HG03439 (cell line): ENCODE results near the gene CCSER2.
"Not testable (repeated sequence)": the region's sequence is repeated elsewhere in the genome, so short reads cannot be mapped to it uniquely, and the experiment has no call there.

Source experiments
- ATAC-seq: cut with Tn5 transposase; IDR thresholded peaks from one replicate; pipeline ENCODE4 v1.9.1; 2021; ENCODE audit warnings: mild to moderate bottlenecking, moderate library complexity; ENCODE audit not compliant: unreplicated experiment

Gene CCSER2

DNA sequence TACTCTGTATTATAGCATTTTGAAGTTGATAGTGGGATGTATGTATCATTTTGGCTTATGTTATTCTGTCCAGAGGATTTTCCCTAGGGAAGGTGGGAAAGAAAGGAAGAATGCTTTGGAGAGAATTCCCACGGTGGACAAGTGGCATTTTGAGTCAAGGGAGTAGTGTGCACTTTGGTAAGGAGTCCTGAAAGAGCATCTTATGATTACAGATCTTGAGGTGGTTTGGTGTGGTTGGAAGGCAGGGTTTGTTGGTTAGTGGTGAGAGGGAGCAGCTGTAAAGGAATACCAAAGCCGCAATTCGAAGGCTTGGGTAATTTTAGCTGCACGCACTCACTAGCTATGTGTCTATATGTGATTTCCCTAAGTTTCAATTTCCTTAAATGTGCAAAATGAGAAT, 16.1 kb downstream of the CCSER2 start:
- ATAC-seq = no peak

DNA sequence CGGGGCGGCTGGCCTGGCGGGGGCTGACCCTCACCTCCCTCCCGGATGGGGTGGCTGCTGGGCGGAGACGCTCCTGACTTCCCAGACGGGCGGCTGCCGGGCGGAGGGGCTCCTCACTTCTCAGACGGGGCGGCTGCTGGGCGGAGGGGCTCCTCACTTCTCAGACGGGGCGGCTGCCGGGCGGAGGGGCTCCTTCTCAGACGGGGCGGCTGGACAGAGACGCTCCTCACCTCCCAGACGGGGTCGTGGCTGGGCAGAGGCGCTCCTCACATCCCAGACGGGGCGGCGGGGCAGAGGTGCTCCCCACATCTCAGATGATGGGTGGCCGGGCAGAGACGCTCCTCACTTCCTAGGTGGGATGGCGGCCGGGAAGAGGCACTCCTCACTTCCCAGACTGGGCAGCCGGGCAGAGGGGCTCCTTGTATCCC, 19.2 kb downstream of the CCSER2 start:
- ATAC-seq = not testable (repeated sequence)

DNA sequence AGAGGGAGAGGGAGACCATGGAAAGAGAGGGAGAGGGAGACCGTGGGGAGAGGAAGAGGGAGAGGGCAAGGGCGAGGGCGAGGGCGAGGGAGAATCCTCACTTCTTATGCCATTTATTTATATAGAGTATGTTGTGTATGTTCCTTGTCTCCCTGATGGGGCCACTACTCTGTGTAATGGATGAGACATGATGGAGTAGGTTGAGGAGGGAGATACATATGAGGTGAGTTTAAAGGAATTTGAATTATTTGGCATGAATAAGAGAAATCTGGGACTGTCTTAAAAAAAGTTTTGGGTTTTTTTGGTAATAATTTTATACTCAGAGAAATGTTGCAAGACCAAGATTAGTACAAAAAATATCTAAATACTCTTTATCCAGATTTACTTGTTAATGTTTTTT, 20.1 kb downstream of the CCSER2 start:
- no peak for ATAC-seq

DNA sequence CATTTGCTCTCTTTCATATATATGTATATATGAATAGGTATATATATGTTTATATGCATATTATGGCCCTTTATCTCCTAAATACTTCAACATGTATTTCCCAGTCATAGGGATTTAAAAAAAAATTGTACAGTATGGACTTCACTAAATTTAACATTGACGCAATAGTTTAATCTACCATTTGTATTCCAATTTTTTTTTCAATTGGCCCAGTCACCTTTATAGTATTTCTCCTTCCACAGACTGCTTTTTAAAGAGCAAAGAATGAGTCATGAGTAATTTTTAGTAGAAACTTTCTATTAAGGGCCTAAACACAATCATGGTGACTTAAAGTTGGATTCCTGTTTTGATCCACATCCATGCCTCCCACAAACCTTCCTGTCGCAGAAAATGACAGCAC, 20.5 kb downstream of the CCSER2 start:
- ATAC-seq = no peak

DNA sequence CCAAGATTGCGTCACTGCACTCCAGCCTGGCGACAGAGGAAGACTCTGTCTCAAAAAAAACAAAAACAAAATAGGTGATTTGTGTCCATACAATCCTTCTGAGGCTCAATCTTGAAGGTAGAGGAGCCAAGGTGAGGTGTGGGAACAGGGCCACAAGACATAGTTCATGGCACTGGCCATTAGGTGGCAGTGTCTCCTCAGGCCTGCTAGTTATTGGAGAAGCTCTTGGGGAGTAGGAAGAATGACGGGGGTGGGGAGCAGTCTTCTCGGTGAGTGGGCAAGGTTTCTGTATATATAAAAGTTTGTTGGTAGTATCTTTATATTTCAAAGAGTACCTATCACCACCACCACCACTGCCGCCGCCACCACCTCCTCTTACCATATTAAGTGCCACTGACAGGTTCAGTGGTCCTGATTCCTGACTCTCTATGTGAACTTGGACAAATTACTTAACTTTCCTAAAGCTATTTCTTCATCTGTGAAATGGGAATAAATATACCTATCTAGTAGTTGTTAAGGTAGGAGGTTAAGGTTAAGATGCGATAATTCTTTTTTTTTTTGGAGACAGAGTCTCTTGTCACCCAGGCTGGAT, 24.0 kb downstream of the CCSER2 start:
- ATAC-seq = peak; percentile 96

DNA sequence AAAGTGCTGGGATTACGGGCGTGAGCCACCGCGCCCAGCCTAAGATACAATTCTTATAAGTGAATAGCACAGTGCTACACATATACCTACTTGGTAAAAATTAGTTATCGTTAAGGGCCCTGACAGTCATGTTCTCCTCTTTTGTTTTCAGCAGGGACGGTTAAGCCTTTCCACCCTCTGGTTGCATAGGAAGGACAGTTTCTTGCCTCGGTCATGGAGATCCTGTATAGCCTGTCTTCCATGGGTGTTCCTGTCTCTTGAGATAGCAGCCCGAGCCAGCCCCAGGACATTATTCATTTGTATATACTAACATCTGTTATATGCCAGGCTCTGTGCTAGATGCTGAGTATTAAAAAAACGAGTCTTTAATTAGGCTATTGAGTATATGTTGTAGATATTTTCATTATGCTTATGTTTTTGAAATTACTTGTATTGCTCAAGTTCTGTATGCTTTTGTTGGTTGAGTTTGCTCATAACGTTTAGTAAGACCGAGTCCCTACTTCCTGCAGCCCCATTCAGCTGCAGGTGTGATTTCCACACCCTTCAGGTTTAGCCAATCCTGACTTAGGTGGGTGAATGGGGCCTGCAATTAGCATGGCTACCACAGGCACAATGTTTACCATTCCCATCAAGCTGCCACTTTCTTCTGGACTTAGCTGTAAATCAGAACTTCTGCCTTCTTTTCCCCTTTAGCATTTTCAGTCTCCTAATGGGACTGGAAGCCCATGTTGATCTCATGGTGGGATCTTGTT, 24.8 kb downstream of the CCSER2 start:
- no peak for ATAC-seq

DNA sequence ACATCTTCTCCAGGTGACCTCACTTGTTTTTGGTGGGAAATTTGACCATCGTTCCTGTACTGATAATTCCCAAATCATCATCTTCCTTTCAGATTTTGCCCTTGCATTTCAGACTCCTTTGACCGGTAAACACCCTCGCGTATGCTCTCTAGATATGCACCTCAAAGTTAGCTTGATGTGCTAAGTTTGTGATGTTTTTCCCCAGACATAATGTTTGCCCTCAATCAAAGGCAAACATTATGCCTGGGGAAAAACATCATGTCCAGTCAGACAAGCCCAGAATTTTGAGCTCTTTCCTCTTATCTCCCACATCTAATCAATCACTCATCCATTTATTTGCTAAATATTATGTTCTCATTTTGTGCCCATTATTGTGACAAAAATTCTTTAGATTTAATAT, 26.2 kb downstream of the CCSER2 start:
- ATAC-seq = no peak

DNA sequence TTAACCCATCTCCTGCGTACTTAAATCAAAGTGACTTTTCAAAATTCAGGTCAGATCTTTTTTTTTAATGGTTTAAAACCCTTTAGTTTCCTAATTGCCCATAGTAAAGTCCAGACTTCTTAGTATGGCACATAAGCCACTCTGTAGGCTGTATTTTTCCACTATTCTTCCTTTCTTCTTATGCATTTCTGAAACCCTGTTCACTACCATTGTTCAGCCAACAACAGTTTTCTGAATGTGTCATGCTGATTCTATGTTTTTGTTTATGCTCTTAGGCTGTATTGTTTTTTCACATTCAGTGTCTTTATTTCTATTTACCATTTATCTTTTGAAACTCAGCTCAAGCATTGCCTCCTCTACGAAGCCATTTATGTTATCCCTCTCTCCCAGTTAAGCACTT, 26.7 kb downstream of the CCSER2 start:
- no peak for ATAC-seq

DNA sequence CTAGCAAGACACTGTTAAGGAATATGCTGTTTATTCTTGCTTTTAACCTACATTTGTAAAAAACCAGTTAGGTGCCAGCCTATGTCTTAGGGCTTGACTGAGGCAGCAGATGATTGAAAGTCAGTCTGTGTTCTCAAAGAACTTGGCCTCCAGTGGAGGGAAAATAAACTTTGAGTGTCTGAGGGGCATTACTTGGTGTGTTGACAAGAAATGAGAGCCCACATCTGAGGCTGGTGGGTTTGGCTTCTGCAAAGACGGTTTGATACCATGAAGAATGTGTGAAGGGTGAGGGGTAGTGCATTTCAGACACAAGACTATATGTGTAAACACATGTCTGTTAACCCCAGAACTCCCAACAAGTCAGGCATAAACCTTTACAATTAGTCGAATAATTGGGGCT, 28.5 kb downstream of the CCSER2 start:
- no peak for ATAC-seq

DNA sequence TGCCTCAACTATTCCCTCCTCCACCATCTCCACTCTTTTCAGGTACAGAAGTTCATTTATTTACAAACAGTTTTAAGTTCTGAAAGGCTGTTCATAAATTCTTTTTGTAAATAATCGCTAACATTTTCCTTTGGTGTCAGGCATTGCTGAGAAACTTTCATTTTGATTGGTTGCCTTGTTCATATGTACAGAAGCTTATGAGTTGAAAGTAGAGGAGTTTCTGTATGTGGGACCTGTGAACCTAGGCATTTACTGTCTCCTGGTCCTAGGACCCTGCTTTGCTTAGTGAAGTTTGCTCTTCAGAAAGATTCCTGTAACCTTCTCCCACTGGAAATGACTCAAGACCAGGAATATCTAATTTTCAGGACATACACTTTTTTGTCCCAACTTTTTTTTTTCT, 30.4 kb downstream of the CCSER2 start:
- ATAC-seq = no peak

DNA sequence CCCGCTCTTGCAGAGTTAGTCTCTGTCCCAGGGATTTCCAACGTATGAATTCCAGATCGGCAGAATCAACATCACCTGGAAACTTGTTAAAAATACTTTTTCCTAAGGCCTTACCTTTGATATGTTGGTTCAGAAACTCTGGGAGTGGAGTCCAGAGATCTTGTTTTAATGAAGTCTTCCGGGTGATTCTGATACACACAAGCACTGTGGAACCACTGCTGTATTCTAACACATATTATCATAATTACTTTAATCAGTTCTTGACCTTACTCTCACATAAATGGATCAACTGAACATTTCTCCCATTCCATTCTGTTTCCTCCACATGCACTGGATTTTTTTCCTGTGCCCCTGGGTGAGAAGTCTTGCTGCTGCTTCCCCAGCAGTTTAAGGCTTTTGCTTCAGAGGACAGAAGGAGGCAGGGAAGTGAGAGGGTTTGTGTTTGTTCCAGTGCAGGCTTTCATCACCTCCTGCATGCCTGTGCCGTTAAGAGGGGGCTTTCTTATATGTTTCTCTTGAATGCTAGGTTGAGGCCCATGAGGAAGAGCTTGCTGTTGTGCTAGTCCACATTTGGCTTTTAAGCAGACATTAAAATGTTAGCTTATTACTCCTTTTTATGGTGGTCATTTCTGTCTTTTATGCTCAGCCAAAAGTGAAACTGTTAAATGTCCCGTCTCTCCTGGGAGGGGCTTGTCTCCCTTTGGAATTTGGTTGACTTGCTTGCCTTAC, 32.4 kb downstream of the CCSER2 start:
- ATAC-seq = no peak

DNA sequence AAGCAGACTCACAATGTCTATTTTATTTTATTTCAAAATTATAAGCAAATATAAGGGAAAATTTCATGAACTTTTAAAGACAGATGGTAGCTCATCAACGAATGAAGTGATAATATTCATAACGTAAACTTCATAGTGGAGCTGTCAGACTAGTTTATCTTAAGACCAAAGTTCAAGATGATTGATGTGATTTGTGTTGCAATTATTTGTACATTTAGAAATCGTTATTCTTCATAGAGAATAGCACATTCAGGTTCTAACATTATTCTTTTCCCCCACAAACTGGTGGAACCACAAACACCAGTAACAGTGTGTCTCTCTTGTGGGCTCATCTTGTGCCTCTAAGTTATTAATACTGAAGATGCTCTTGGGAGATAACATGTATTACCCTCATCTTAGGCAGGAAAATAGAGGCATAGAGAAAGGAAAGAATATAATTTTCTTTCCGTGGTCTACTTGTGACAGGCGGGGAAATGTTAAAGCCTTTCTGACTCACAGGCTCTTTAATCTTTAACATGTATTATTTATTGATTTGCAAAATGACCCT, 37.0 kb downstream of the CCSER2 start:
- ATAC-seq = no peak

DNA sequence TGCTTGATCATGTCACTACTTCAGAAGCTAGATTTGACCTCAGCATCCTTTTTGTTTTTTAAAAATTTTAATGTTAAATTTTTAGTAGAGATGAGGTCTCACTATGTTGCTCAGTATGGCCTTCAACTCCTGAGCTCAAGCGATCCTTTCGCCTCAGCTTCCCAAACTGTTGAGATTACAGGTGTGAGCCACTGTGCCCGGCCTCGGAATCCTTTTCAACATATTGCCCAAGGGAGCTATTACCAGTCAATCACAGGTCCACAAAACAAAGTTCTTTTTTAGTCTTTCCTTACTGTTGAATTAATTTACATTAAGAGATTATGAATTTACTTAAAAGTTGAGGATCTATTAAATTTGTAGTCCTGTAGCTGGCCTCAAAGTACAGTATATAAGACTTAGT, 37.7 kb downstream of the CCSER2 start:
- ATAC-seq = no peak

DNA sequence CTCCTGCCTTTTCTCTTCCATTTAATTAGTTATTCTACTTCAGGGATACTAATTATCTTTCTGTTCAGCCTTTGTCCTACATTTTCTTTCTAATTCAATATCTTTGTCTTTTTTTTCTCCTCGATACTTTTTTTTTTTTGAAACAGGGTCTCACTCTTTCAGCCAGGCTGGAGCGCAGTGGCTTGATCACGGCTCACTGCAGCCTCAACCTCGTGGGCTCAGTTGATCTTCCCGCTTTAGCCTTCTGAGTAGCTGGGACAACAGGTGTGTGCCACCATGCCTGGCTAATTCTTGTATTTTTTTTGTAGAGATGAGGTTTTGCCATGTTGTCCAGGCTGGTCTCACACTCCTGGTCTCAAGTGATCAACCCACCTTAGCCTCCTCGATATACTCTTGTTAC, 38.9 kb downstream of the CCSER2 start:
- no peak for ATAC-seq

DNA sequence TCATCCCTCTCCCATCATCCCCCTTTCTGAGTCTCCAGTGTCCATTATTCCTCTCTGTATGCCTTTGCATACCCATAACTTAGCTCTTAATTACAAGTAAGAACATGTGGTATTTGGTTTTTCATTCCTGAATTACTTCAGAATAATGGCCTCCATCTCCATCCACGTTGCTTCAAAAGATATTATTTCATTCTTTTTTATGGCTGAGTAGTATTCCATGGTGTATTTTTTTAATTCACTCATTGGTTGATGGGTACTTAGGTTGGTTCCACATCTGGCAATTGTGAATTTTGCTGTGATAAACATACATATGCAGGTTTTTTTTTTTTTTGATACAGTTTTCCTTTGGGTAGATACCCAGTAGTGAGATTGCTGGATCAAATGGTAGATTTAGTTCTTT, 40.4 kb downstream of the CCSER2 start:
- ATAC-seq = no peak

DNA sequence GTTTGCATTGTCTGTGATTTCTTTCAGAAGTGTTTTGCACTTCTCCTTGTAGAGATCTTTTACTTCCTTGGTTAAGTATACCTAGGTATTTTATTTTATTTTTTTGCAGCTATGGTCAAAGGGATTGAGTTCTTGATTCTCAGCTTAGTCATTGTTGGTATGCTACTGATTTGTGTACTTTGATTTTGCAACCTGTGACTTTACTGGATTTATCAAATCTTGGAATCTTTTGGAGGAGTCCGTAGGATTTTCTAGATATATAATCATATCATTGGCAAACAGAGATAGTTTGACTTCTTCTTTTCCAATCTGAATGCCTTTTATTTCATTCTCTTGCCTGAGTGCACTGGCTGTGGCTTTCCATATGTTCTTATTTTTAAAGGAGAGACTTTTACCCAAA, 41.9 kb downstream of the CCSER2 start:
- ATAC-seq = no peak

DNA sequence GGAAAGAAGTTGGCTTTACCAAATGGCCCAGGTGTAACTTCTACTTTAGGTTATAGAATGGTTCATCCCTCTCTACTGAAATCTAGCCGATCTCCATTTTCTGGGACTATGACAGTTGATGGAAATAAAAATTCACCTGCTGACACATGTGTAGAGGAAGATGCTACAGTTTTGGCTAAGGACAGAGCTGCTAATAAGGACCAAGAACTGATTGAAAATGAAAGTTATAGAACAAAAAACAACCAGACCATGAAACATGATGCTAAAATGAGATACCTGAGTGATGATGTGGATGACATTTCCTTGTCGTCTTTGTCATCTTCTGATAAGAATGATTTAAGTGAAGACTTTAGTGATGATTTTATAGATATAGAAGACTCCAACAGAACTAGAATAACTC, 43.6 kb downstream of the CCSER2 start:
- ATAC-seq = no peak

DNA sequence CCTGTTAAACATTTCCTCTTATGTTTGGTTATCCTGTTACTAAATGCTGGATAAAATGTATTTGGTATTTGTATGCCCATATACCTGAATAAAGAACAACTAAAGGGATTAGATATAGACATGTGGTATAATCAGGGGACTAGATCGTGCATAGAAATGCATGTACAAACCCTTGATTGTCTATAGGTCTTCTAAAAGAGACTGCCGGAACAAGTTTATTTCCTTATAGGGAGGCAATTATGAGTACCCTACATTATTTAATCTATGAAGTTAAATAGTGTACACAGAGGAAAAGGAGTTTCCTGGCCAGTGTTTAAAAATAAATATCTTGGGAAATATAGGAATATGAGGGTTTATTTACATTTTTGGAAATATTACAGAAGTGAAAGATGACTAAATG, 44.6 kb downstream of the CCSER2 start:
- no peak for ATAC-seq

DNA sequence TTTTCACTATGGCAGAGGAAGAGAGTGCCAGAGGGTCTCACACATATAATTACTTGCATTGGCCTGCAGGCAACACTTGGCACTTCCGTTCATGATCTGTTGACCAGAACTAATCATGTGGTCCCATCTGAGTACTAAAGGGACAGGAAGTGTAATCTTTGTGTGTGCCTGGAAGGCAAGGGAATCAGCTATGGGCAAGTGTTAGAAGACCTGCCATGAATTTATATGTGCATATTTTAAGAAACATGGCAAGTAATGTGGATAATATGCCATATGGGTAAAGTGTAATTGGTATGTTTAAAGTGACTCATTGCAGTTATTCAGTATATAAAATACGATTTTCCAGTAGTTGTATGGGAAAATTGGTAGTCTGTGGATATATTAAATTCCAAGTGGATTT, 46.1 kb downstream of the CCSER2 start:
- no peak for ATAC-seq

DNA sequence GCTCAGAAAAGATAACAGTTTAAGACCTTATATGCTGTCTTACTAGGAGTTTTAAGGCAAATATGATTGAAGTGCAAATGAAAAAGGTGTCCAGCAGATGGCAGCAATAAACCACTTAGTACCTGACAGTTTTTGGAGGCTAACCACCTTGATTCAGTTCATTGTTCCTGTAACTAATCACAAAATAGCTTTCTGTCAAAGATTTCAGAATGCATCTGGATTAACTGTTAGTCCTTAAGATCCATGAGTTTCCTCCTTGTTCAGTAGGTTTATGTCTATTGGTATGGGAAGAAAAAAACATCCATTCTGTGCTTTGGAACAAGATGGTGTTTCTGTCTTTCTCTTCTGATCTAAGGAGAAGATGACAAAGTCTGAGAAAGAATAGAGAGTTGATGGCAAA, 46.6 kb downstream of the CCSER2 start:
- ATAC-seq = peak; percentile 77

DNA sequence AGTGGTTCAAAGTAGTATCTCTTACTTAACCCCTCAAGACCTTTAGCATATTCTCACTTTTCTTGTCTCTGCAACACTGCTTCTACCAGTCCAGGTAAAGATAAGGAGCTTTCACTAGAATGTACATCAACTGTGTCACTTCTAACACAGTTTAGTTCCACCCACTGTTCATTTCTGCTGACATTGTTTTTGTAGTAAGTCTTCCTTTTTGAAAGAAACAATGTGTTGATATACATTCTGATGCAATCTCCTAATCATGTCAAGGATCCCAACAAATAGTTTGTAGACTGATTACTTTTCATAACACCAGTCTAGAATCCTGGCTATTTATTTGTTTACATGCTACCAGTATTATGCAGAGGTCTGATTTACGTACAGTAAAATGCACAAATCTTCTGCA, 47.5 kb downstream of the CCSER2 start:
- no peak for ATAC-seq

DNA sequence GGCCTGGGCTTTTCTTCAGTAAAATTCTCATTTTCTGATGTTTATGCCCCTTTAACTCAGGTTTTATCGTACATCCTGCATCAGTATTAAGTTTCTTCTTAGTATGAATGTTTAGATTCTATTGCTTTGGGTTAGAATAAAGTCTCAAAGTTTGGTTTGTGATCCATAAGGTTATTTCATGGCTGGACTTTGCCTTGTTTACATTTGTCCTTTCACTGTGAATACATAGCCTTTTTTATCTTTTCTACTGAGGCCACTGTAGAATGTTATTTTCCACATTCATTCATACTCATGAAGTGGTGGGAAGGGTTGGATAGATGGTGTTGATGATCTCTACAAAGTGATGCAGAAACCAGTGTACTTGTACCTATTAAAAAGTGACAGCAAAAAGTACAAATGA, 59.8 kb downstream of the CCSER2 start:
- no peak for ATAC-seq
